DMS 273 (cell line): ENCODE measurements around the gene PROP1.
"Not testable (repeated sequence)": the region's sequence is repeated elsewhere in the genome, so short reads cannot be mapped to it uniquely, and the experiment has no call there.

Experiments
- DNase-seq: peaks from one replicate; lab custom pipeline; 2025; ENCODE audit not compliant: unreplicated experiment; lab: John Stamatoyannopoulos, UW

PROP1 gene

DNA sequence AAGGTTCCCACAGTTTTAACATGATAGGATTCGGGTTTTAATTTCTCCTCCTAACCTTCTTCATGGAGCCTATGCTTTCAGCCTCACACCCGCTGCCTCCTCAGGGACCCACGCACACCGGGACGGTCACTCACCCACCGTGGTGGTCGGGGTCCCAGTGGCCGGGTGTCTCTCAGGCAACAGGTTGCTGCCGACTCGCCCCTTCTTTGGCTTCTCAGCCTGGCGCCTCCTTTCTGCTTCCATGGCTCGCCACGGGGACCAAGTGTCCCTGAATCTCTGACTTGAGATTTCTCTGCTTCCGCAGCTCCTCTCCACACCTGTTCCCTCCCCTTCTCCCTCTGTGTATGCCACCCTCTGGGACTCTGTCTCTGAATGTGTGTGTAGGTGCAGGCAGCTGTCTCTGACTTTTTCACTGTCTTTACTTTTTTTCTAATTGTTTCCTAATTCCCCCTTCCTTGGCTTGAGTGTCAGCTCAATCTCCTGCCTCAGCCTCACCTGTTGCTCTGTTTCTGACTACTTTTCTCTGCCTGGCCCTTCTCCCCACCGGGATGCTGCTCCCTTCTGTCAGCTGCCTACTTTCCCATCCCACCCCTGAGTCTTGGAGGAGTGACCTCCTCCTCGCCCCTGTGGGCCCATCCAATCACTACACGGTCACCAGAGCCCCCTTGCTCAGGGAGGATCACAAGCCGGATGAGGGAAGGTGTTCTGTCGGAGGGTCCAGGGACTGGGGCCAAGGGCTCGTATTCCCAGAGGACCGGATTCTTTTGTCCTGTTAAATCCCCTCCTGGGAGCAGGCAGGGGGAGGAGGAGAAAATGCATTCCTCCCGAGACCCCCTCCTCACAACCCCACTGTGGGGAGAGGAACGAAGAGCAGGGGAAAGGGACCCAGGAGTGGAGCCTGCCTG is at the start of gene PROP1:
TSS of gene PROP1 (minus strand) at position 552 of the 905 bp plus-strand sequence. CDS start at position 243, 309 bp downstream.
- DNase-seq, result no peak

DNA sequence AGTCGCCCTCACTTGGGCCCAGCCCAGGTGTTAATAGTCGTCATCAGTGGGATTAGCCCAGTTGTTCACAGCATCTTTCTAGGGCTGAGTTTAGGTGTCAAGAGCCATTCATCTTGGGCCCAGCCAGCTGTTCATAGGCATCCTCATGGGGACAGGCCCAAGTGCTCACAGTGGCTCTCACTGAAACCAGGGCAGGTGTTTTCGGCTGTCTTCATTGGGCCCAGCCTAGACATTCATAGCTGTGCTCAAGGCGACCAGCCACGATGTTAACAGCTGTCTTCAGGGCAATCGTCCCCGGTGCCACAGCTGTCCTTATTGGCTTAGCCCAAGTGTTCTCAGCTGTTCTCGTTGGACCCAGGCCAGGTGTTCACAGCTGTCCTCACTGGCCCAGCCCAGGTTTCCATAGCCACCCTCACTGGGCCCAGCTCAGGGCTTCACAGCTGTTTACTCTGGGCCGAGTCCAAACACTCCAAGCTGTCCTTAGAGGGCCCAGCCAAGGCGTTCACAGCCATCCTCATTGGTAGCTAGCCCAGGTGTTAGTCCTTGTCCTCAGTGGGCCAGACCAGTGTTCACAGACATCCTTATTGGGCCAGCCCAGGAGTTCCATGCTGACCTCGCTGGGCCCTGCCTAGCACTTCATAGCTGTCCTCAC is 23.5 kb upstream of the PROP1 start:
- DNase-seq, result not testable (repeated sequence)

DNA sequence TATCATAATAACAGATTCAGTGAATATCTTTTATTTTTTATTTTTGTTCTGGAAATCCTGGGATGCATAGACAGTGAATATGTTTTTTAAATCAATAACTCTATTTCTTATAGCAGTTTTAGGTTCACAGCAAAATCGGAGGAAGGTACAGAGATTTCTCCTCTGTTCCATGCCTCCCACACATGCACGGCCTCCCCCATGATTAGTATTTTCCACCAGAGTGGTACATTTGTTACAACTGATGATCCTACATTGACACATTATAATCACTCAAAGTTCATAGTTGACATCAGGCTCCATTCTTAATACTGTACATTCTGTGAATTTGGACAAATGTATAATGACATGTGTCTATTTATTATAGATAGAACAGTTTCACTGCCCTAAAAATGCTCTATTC is 16.7 kb upstream of the PROP1 start:
- DNase-seq, result not testable (repeated sequence)

DNA sequence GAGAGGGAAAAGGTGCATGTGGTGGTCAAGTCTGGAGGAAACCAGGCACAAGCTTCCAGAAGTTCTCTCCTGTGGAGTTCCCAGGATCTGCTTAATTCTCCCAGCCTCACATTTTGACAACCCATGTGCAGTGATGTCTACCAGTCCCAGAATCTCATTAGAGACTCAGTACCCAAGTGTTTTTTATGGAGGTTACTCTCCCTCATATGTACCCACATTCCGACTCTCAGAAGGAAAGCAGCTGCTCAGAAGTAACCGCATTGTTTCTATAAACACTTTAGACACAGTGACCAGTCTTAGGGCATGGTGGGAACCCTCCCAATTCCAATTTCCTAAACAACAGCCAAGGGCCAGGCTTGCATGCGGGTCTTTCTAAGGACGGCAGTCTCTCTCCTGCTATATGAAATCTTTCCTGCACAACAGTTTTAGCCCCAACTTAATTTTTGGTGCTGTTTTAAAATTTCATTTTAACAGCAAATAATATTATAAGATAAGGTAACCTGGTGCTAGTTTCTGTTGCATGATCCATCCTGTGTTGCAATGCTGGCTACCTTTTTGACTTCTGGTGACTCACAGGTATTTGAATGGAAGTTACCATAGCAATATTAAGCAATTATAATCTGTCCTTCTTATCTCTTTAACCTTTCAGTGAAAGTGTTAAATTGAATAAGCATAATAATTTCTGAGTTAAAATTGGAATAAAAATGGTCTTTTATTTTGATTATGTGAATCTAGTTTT is 15.9 kb upstream of the PROP1 start:
- DNase-seq, result not testable (repeated sequence)

DNA sequence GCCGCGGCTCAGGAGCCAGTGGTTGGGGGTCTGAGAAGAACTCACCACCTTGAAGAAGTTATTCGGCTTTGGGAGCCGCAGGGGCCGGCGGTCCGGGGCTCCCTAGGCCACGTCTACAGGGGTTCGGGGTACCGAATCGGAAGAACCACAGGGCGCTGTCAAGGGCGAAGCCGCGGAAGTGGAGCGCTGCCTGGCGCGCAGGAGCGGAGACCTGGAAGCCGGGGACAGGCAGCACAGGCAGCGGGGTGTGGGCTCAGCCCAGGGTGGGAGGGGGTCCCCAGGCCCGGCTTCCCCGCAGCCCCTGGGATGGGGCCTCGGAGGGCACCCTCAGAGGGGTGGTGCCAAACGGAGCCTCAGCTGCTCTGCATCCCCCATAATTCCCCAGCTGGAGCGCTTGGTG is 11.2 kb upstream of the PROP1 start:
- not testable (repeated sequence) for DNase-seq

DNA sequence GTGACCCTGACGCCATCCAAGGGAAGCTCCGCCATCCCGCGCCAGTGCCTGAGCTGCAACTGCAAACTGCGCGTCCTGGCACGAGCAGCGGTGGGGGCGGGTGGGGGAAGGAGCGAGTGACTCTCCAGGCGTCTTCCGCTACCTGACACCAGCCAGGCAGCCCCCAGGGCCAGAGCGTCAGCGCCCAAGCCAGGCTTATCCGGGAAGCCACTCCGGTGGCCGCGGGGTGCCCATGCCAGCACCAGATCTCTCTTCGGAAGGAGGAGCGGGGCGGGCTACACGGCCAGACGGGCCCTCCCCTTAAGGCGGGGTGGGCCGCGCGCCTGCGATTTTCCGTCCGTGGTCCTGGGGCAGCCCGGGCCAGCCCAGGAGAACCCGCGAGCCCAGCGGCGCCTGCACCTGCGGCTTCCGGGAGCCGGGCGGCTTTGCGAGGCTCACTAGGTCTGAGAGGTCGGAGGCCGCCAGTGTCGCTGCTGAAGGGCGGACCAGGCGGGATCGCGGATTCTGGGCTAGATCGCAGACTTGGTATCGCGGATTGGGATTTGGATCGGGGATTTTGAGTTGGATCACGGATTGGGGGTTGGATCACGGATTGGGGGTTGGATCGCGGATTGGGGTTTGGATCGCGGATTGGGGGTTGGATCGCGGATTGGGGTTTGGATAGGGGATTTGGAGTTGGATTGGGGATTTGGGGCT is 10.6 kb upstream of the PROP1 start:
- DNase-seq, result not testable (repeated sequence)

DNA sequence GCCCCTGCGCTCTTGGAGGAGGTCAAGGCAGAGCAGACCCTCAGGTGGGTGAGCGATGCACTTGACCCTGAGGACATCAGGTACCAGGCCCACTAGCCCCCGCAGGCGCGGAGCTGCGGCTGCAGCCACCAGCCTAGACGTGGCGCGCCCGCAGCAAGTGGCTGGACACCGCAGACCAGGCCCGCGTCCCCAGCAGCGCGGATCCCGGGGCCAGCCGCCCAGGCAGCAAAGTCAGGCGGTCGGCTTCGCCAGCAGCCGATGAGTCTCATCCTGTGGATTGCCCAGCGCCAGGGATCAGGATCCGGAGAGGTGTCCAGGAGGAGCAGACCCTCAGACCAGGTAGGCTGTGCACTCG is 10.1 kb upstream of the PROP1 start:
- DNase-seq, result not testable (repeated sequence)

DNA sequence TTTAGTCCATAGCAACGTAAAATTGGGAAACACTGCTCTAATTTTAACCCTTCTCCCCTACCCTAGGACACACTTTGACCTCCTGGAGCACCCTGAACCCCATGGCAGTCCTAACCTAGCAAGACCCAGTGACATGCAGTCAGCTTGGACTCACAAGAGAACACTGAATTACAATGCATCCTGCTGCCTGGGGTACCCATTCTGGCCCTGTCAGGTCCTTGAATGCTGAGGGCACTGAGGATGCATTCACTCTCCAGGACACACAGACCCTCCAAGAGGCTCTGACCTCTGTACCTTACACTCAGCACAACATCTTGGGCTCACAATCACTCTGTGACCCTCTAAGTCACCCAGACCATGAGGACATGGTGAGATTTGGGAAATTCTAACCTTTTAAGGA is 1.8 kb upstream of the PROP1 start:
- DNase-seq, result no peak

DNA sequence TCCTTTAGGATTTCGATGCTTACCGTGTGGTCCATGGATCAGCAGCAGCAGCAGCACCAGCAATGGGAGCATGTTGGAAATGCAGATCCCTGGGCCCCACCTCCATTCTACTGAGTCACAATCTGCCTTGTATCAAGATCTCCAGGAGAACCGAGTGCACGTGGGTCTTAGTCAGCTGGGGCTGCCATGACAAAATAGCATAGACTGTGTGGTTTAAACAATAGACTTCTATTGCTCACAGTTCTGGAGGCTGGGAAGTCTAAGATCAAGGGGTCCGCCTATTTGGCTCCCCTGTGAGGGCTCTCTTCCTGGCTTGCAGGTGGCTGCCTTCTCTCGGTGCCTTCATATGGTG is 1.3 kb upstream of the PROP1 start:
- DNase-seq, result no peak

DNA sequence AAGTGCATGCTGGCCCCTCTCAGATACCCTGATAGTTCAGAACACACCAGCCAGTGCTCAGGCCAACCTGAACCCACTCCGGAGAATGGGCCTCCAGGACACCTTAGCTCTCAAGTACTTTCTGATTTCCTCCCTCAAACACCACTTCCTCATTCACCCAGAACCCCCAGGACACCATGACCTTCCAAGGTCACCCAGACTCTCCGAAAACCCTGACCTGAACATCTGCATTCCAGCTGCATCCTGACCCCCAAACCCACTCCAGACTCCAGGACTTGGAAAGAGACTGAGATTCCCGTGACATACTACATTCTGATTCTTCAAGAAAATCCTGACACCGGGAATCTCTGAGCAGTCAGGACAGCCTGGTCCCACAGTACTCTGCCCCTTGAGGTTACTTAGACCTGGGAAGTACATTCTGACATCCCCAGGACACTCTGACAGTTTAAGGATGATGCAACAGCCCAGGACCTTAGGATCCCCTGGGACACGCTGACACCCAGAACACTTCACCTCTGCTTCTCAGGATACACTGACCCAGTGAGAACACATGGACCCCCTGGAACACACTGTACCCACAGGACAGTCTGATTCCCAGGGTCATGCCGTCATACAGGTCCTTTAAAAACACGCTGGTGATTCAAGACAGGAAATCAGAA is 747 bp upstream of the PROP1 start:
- DNase-seq, result no peak

DNA sequence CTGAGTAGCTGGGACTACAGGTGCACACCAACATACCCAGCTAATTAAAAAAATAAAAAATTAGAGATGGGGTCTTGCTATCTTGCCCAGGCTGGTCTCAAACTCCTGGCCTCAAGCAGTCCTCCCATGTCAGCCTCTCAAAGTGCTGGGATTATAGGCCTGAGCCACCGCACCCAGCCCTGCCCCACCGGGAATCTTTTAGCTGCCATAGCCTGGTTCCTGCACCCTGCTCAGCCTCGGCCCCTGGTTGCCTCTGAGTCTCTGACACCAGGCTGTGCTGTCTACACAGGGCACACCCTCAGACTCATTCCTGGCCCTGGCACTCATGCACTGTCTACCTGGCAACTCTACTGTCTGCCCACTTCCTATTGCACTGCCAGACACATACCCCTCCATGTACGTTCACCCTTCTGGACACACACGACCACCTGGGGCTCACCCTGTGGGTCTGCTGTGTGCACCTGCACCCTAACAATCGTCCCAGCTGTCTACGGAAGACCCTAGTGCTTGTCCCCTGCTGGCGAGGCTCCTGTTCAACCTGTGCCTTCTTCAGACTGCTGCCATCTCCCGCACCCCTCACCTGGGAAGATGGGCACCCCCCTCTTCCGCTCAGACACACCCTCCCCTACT is 1.4 kb downstream of the PROP1 start:
- no peak for DNase-seq

DNA sequence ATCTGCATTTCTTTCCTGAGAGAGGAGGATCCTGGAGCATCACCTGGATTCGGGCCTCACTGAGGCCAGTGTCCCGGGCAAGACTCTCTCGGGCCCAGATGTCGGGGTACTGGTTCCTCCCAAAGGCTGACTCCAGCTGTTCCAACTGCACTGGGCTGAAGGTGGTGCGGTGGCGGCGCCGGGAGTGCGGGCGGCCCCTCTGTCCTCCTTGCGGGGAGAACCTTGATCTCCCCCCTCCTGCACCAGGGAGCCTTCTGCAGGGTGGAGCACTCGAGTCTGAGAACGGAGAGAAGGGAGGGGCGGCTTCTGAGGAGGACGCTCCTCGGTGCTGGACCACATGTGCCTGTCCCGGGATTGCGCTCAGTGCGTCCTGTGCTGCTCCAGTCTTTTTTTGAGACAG is 2.0 kb downstream of the PROP1 start:
- no peak for DNase-seq

DNA sequence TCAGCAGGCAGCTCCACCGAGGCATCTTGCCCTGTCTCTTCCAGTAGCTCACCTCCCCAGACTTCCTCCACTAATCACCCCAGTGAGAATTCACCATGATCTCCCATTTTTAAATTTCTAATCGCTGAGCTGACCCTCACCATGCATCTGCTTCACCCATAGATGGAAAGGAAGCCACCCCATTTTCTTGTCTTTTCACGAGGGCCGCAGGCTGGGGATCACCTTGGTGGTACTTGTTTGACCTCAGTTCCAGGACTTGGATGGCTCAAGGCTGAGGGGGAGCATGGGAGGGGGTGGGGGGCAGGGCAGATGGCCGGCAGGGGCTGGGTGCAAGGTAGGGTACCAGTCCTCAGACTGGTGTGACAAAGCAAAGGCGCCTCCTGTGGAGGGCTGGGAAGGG is 3.6 kb downstream of the PROP1 start:
- DNase-seq, result no peak

DNA sequence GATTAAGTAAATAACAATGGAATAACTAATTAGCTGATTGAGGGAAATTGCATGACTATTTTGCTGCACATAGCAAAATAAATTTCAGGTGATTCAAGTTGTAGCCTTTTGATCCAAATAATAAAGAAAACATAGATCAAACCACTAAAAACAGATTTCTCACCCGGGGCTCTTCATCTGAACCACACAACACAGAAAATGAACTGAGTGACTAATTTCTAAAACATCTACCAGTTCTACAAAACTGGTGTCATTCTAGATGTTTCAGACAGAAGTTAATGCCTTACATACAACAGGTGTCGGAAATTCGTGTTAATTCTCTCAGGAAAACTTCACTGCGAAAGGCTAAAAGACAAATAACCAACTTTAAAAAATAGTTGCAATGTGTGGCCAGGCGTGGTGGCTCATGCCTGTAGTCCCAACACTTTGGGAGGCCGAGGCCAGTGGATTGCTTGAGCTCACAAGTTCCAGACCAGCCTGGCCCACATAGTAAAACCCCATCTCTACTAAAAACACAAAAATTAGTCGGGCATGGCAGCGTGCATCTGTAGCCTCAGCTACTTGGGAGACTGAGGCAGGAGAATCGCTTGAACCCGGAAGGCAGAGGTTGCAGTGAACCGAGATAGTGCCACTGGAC is 6.9 kb downstream of the PROP1 start:
- DNase-seq, result no peak

DNA sequence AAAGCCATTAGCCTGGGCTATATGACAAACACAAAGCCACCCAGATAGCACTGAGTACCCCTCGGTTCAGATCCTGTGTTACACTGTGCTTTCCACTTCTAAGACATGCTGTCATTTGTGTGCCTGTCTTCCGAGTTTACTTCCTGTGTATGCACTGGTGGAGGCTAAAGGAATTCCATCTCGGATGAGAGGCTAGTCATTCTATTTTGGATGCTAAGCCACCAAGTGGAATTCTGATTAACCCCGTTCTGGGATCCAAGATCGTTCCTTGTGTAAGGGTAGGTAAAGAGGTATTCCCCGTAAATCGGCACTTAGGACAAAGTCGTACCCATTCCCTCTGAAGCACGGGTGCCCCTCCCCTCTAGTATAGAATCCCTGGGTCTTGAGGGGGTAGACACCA is 8.7 kb downstream of the PROP1 start:
- no peak for DNase-seq

DNA sequence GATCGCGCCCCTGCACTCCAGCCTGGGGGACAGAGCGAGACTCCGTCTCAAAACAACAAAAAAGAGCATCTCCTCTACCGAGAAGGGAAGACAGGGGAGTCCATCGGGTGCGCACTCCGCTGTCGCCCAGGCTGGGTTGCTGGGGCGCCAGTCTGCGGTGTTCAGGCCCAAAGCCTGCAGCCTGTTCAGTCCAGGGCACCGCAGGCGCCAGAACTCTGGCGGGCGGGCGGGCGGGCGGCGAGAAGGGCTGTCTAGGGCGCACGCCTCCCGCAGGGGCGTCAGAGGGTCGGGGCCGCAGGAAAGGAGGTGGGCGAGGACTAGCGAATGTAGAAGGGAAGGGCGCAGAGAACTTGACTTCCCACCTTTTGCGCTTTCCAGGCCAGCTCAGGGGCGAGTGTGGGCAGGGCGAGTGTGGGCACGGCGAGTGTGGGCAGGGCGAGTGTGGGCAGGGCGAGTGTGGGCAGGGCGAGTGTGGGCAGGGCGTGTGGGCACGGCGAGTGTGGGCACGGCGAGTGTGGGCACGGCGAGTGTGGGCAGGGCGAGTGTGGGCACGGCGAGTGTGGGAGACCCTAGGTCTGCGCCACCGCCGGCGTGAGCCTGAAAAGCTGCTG is 10.5 kb downstream of the PROP1 start:
- DNase-seq, result no peak

DNA sequence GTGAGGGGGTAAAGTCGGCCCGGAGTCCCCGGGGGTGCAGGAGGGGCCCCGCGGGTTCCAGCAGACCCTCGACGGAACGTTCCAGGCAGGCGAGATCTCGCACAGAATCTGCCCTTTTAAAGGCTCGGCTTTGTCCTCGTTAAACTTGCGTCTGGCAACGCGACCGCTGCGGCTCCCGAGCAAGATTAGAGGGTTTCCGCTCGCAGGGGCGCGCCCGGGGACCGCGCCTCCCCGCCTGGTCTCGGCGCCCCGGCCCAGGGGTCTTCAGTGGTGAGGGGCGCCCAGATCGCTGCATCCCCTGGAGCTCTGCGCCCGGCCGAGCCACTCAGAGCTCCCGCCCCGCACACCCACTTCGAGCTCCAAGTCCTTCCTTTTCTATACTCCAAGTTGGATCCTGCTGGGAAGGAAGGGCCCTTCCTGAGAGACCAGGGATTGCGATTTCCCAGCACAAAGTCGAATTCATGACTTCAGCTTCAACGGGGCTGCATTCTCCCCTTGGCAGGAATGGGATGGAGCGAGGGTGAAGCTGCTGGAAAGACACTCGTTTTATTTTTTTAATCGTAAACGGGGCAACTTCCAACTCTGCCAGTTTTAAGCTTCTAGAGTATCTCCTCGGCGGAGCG is 11.3 kb downstream of the PROP1 start:
- no peak for DNase-seq

DNA sequence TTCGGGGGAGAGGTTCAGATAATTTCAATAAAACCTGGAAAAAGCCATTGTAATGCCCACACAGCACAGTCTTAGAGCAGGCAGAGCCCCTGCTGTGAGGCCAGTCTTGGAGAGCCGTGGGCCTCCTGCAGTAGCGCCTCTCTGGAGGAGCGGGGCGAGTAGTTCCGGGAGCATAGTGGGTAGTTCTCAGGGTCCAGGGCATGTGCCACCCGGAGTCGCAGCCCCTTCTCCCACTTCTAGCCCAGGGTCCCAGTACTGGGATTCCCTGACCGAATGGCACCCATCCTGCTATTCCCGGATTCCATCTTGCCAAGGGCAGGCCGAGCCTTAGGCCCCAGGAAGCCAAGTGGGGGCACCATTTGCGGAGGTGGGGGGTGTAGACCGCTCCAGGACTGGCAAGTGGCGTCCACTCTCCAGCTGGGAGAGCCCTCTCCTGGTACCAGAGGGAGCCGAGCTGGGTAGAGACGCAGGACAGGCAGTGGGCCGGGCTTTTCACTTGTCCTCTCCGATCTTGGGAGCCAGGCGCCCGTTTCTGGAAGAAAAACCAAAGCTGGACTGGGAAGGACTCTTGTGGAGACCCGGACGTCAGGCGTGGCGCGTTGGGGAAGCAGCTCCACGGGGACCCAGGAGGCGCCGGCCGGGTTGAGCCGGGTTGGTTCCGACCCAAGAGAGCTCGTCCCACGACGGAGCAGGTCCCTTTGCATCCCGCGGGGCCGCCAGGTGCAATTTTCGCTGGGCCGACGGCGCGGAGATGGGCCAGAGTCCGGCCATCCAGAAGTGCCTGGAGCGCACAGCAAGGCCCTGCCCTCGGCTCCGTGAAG is 12.1 kb downstream of the PROP1 start:
- no peak for DNase-seq
